Upper lobe of left lung (tissue), 4 donors: ENCODE data around the gene MVP.

Source experiments
- POLR2A ChIP-seq, 4 donors: fragments of 450-650 bp; IDR thresholded peaks; one replicate each; pipeline ENCODE4 v1.5.1; 2016 to 2017; ENCODE audit warnings: antibody characterized with exemption in 4 of 4, mild to moderate bottlenecking in 2 of 4
- TF ChIP-seq, protein P1 (sequence below), 6 experiments: fragments of 450-650 bp in 4 of 6; fragments of 200-600 bp in 2 of 6; sonication (generic) in 2 of 6; IDR thresholded peaks; one replicate each; pipeline ENCODE4 v1.5.1; 2016 to 2019; ENCODE audit warnings: antibody characterized with exemption in 6 of 6

DNA sequence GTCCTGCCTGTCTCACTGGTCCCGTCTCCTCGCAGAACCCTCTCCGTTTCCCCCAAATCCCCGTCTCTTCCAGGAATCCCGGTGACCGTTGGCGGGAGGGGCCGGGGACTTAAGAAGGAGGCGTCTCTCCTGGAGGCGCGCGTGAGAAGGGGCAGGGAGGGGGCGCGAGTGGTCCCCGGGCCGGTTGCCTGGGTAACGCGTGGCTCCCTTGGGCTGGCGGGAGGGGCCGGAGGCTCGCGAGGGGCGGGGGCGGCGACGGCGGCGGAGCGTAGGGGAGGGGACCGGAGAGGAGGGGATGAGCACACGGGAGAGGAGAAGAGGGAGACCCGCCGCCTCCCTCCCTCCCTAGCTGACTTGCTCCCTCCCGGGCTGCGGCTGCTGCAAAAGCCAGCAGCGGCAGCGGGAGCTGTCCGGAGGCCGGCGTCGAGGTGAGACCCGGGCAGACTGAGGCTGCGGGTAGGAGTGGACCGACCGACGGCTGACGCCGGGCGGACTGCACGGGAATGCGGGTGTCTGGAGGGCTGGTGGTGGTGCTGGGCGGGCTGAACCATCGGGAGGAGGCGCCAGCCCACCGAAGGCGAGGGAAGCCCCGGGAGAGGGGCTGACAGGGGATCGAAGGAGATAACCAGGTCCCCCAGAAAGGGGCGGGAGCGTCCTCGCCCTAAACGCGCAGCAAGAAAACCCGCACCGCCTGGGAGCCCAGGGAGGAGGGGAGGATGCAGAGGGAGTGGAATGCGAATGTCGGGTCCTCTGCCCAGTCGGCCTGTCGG lies 8.2 kb upstream of the MVP start, which contains the start of gene PRRT2:
- TF ChIP-seq, protein P1, sequence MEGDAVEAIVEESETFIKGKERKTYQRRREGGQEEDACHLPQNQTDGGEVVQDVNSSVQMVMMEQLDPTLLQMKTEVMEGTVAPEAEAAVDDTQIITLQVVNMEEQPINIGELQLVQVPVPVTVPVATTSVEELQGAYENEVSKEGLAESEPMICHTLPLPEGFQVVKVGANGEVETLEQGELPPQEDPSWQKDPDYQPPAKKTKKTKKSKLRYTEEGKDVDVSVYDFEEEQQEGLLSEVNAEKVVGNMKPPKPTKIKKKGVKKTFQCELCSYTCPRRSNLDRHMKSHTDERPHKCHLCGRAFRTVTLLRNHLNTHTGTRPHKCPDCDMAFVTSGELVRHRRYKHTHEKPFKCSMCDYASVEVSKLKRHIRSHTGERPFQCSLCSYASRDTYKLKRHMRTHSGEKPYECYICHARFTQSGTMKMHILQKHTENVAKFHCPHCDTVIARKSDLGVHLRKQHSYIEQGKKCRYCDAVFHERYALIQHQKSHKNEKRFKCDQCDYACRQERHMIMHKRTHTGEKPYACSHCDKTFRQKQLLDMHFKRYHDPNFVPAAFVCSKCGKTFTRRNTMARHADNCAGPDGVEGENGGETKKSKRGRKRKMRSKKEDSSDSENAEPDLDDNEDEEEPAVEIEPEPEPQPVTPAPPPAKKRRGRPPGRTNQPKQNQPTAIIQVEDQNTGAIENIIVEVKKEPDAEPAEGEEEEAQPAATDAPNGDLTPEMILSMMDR (IDR thresholded peaks at IDR 0.05): no peak
- no peak for TF ChIP-seq POLR2A (IDR thresholded peaks at IDR 0.05)
